HEK293 (cell line): ENCODE results near the gene OR11A1.

Source experiments
- CTCF ChIA-PET: fragments of 350-600 bp; formaldehyde crosslinking; extraction: SDS; loops from one replicate; lab custom pipeline; 2021; ENCODE audit warnings: antibody characterized with exemption; lab: Yijun Ruan, JAX
- POLR2A ChIA-PET: fragments of 300-600 bp; formaldehyde crosslinking; extraction: SDS; loops from one replicate; lab custom pipeline; 2020; ENCODE audit warnings: antibody characterized with exemption, inconsistent platforms; lab: Yijun Ruan, JAX
- H3K27ac ChIP-seq: fragments of 200-500 bp; sonication (Bioruptor generic); 2 replicates; pipeline ENCODE4 v1.5.1; 2014; ENCODE audit warnings: low read depth, low read length, control low read depth, inconsistent platforms; ENCODE audit errors: extremely low read depth
- H3K36me3 ChIP-seq, 2 experiments: fragments of 200-500 bp in 1 of 2; sonication (Bioruptor generic) in 1 of 2; 1 replicate in 1 of 2; 2 replicates in 1 of 2; pipeline ENCODE4 v1.5.1; 2014 to 2017; ENCODE audit warnings: inconsistent platforms in 2 of 2, low read length in 2 of 2; ENCODE audit not compliant: control insufficient read depth in 2 of 2, insufficient read depth in 1 of 2
- H3K4me1 ChIP-seq: fragments of 200-500 bp; sonication (Bioruptor generic); 2 replicates; pipeline ENCODE4 v1.5.1; 2014; ENCODE audit warnings: mild to moderate bottlenecking, low read length, inconsistent platforms; ENCODE audit not compliant: control insufficient read depth, insufficient read depth
- H3K4me3 ChIP-seq: 2 replicates; pipeline ENCODE4 v1.5.1; 2011; ENCODE audit warnings: low read depth, mild to moderate bottlenecking, control low read depth, low read length, moderate library complexity
- H3K9me3 ChIP-seq: fragments of 200-500 bp; sonication (Bioruptor generic); 2 replicates; pipeline ENCODE4 v1.5.1; 2014; ENCODE audit warnings: low read depth, low read length, inconsistent platforms; ENCODE audit not compliant: control insufficient read depth, insufficient read depth
- AEBP2 ChIP-seq: fragments of 450-650 bp; formaldehyde crosslinking; IDR thresholded peaks from 2 replicates; pipeline ENCODE4 v1.5.1; 2016; ENCODE audit warnings: missing biosample characterization, missing genetic modification characterization, borderline replicate concordance
- EGR2 ChIP-seq: fragments of 450-650 bp; formaldehyde crosslinking; IDR thresholded peaks from 2 replicates; pipeline ENCODE4 v1.5.1; 2016; ENCODE audit warnings: low read depth, missing biosample characterization, missing genetic modification characterization
- MZF1 ChIP-seq: fragments of 450-650 bp; formaldehyde crosslinking; IDR thresholded peaks from 2 replicates; pipeline ENCODE4 v1.5.1; 2017; ENCODE audit warnings: missing biosample characterization, missing genetic modification characterization, borderline replicate concordance
- SP3 ChIP-seq: fragments of 450-650 bp; formaldehyde crosslinking; IDR thresholded peaks from 2 replicates; pipeline ENCODE4 v1.5.1; 2016; ENCODE audit warnings: missing biosample characterization, missing genetic modification characterization
- SP7 ChIP-seq: fragments of 450-650 bp; formaldehyde crosslinking; IDR thresholded peaks from 2 replicates; pipeline ENCODE4 v1.5.1; 2016; ENCODE audit warnings: missing biosample characterization, missing genetic modification characterization
- TRIM28 ChIP-seq: IDR thresholded peaks from 2 replicates; pipeline ENCODE4 v1.6.1; 2011; ENCODE audit warnings: low read length, control low read depth, borderline replicate concordance
- YY2 ChIP-seq: fragments of 450-650 bp; formaldehyde crosslinking; IDR thresholded peaks from 2 replicates; pipeline ENCODE4 v1.5.1; 2016; ENCODE audit warnings: missing biosample characterization, missing genetic modification characterization
- ZBTB49 ChIP-seq: fragments of 450-650 bp; formaldehyde crosslinking; IDR thresholded peaks from 2 replicates; pipeline ENCODE4 v1.5.1; 2016; ENCODE audit warnings: missing biosample characterization, missing genetic modification characterization, low read depth
- ZBTB6 ChIP-seq: fragments of 450-650 bp; formaldehyde crosslinking; IDR thresholded peaks from 2 replicates; pipeline ENCODE4 v1.5.1; 2017; ENCODE audit warnings: missing biosample characterization, missing genetic modification characterization
- ZBTB8A ChIP-seq: fragments of 450-650 bp; formaldehyde crosslinking; IDR thresholded peaks from 2 replicates; pipeline ENCODE4 v1.5.1; 2016; ENCODE audit warnings: missing biosample characterization, missing genetic modification characterization
- ZFP37 ChIP-seq: fragments of 450-650 bp; formaldehyde crosslinking; IDR thresholded peaks from 2 replicates; pipeline ENCODE4 v1.5.1; 2016; ENCODE audit warnings: missing biosample characterization, missing genetic modification characterization
- ZIC2 ChIP-seq: fragments of 450-650 bp; formaldehyde crosslinking; IDR thresholded peaks from 2 replicates; pipeline ENCODE4 v1.5.1; 2016; ENCODE audit warnings: missing biosample characterization, missing genetic modification characterization
- ZNF174 ChIP-seq: fragments of 450-650 bp; formaldehyde crosslinking; IDR thresholded peaks from 2 replicates; pipeline ENCODE4 v1.5.0; 2017; ENCODE audit warnings: missing biosample characterization, mild to moderate bottlenecking, missing genetic modification characterization
- ZNF175 ChIP-seq: fragments of 450-650 bp; formaldehyde crosslinking; IDR thresholded peaks from 2 replicates; pipeline ENCODE4 v1.5.1; 2016; ENCODE audit warnings: missing biosample characterization, missing genetic modification characterization
- ZNF24 ChIP-seq: fragments of 450-650 bp; formaldehyde crosslinking; IDR thresholded peaks from 2 replicates; pipeline ENCODE4 v1.5.1; 2016; ENCODE audit warnings: missing biosample characterization, missing genetic modification characterization
- ZNF26 ChIP-seq: fragments of 450-650 bp; formaldehyde crosslinking; IDR thresholded peaks from 2 replicates; pipeline ENCODE4 v1.5.1; 2016; ENCODE audit warnings: missing biosample characterization, missing genetic modification characterization
- ZNF274 ChIP-seq, 2 experiments: fragments of 200-500 bp in 1 of 2; fragments of 450-650 bp in 1 of 2; sonication (Bioruptor generic) in 1 of 2; formaldehyde crosslinking in 1 of 2; IDR thresholded peaks; 2 replicates each; pipeline versions ENCODE4 v1.5.1 to v1.6.1; 2014 to 2016; ENCODE audit warnings: borderline replicate concordance in 1 of 2, inconsistent platforms in 1 of 2, low read length in 1 of 2, missing biosample characterization in 1 of 2, missing genetic modification characterization in 1 of 2
- ZNF292 ChIP-seq: fragments of 450-650 bp; formaldehyde crosslinking; IDR thresholded peaks from 2 replicates; pipeline ENCODE4 v1.5.1; 2016; ENCODE audit warnings: low read depth, missing biosample characterization, missing genetic modification characterization, borderline replicate concordance
- ZNF404 ChIP-seq: fragments of 450-650 bp; formaldehyde crosslinking; IDR thresholded peaks from 2 replicates; pipeline ENCODE4 v1.5.1; 2017; ENCODE audit warnings: missing biosample characterization, missing genetic modification characterization
- ZNF416 ChIP-seq: fragments of 450-650 bp; formaldehyde crosslinking; IDR thresholded peaks from 2 replicates; pipeline ENCODE4 v1.5.1; 2016; ENCODE audit warnings: missing biosample characterization, missing genetic modification characterization
- ZNF433 ChIP-seq: fragments of 450-650 bp; formaldehyde crosslinking; IDR thresholded peaks from 2 replicates; pipeline ENCODE4 v1.5.1; 2016; ENCODE audit warnings: missing biosample characterization, missing genetic modification characterization, low read depth
- ZNF473 ChIP-seq: fragments of 450-650 bp; formaldehyde crosslinking; IDR thresholded peaks from 2 replicates; pipeline ENCODE4 v1.5.1; 2017; ENCODE audit warnings: missing biosample characterization, missing genetic modification characterization
- ZNF514 ChIP-seq: fragments of 450-650 bp; formaldehyde crosslinking; IDR thresholded peaks from 2 replicates; pipeline ENCODE4 v1.5.1; 2016; ENCODE audit warnings: missing biosample characterization, missing genetic modification characterization
- ZNF555 ChIP-seq: fragments of 450-650 bp; formaldehyde crosslinking; conservative IDR thresholded peaks from 2 replicates; pipeline ENCODE4 v1.5.1; 2017; ENCODE audit warnings: missing biosample characterization, mild to moderate bottlenecking, missing genetic modification characterization, inconsistent platforms
- ZNF596 ChIP-seq: fragments of 450-650 bp; IDR thresholded peaks from 2 replicates; pipeline ENCODE4 v1.5.0; 2018; ENCODE audit warnings: missing biosample characterization, mild to moderate bottlenecking, missing genetic modification characterization, moderate library complexity
- ZNF610 ChIP-seq: fragments of 450-650 bp; formaldehyde crosslinking; IDR thresholded peaks from 2 replicates; pipeline ENCODE4 v1.5.1; 2016; ENCODE audit warnings: missing biosample characterization, missing genetic modification characterization, borderline replicate concordance
- ZNF624 ChIP-seq: fragments of 450-650 bp; formaldehyde crosslinking; IDR thresholded peaks from 2 replicates; pipeline ENCODE4 v1.5.1; 2017; ENCODE audit warnings: missing biosample characterization, missing genetic modification characterization
- ZNF707 ChIP-seq: fragments of 450-650 bp; formaldehyde crosslinking; IDR thresholded peaks from 2 replicates; pipeline ENCODE4 v1.5.1; 2016; ENCODE audit warnings: missing biosample characterization, missing genetic modification characterization
- ZSCAN30 ChIP-seq: fragments of 450-650 bp; IDR thresholded peaks from 2 replicates; pipeline ENCODE4 v1.5.1; 2018; ENCODE audit warnings: missing biosample characterization, mild to moderate bottlenecking, missing genetic modification characterization, moderate library complexity

The OR11A1 gene

GRCh38 chr6:29465279-29465678 lies 8.4 kb upstream of the OR11A1 start (continued):
- no peak for TF ChIP-seq ZNF274 (IDR thresholded peaks at IDR 0.05; ENCODE audit: low read length)
- no peak for TF ChIP-seq ZNF274 (tag by site-specific recombination; IDR thresholded peaks at IDR 0.05; ENCODE audit: borderline replicate concordance)
- TF ChIP-seq, all 188 proteins: peak for 0

GRCh38 chr6:29462022-29462421 lies 5.2 kb upstream of the OR11A1 start:
- H3K36me3 ChIP-seq, result no peaks in the 10 kb centered on the region
- TF ChIP-seq ZIC2 (tag by site-specific recombination), result no peak
- TF ChIP-seq ZNF473 (tag by site-specific recombination), result no peak
- no peak for TF ChIP-seq ZNF624 (tag by site-specific recombination)
- TF ChIP-seq ZNF174, result no peak
- no peak for TF ChIP-seq TRIM28
- no peak for TF ChIP-seq YY2 (tag by site-specific recombination)
- TF ChIP-seq ZNF555 (tag by site-specific recombination), result no peak
- no peak for TF ChIP-seq ZSCAN30
- TF ChIP-seq ZNF26 (tag by site-specific recombination), result no peak
- TF ChIP-seq SP7 (tag by site-specific recombination), result no peak
- TF ChIP-seq ZNF514 (tag by site-specific recombination), result no peak
- no peak for TF ChIP-seq ZBTB8A (tag by site-specific recombination)
- no peak for TF ChIP-seq MZF1
- TF ChIP-seq ZNF596 (tag by site-specific recombination), result no peak
- no peak for TF ChIP-seq ZNF416 (tag by site-specific recombination)
- no peak for TF ChIP-seq ZBTB6 (tag by site-specific recombination)
- TF ChIP-seq ZNF433 (tag by site-specific recombination), result no peak
- TF ChIP-seq SP3 (tag by site-specific recombination), result no peak
- no peak for TF ChIP-seq EGR2 (tag by site-specific recombination)
- TF ChIP-seq ZNF707 (tag by site-specific recombination), result no peak
- CTCF ChIA-PET, result no interaction called here

GRCh38 chr6:29461021-29461814 lies 4.3 kb upstream of the OR11A1 start:
- H3K36me3 ChIP-seq, result no peaks in the 10 kb centered on the region
- ChIA-PET POLR2A (no interaction called here), CTCF (no interaction called here)
- no peak for TF ChIP-seq ZBTB49 (tag by site-specific recombination)
- no peak for TF ChIP-seq AEBP2 (tag by site-specific recombination)
- no peak for TF ChIP-seq ZFP37 (tag by site-specific recombination)
- no peak for TF ChIP-seq ZNF175 (tag by site-specific recombination)
- no peak for TF ChIP-seq ZNF404
- TF ChIP-seq ZNF610, result no peak
- TF ChIP-seq ZNF24 (tag by site-specific recombination), result no peak
- no peak for TF ChIP-seq ZNF292 (tag by site-specific recombination)
- no peak overlapping the region for H3K4me3 ChIP-seq
- no peaks in the 10 kb centered on the region for H3K4me1 ChIP-seq
- no peak overlapping the region for H3K27ac ChIP-seq
- no peaks in the 10 kb centered on the region for H3K9me3 ChIP-seq

More at GRCh38 chr6:29462022-29462421, 5.2 kb upstream of the OR11A1 start:
- Histone ChIP-seq H3K4me3 (no peak overlapping the region), H3K27ac (no peak overlapping the region), H3K4me1 (no peaks in the 10 kb centered on the region), H3K9me3 (no peaks in the 10 kb centered on the region)
- POLR2A ChIA-PET, result no interaction called here
